OCI-LY7 (cell line): ENCODE data around the gene ITGAD.

Source experiments
- EZH2phosphoT487 ChIP-seq: fragments of 200-600 bp; sonication (generic); IDR thresholded peaks from 2 replicates; pipeline ENCODE4 v1.6.1; 2018; ENCODE audit warnings: low read depth, borderline replicate concordance, mild to moderate bottlenecking, mixed run types, antibody characterized with exemption, low read length, moderate library complexity, mixed read lengths
- TF ChIP-seq, protein P1 (sequence below): fragments of 200-600 bp; sonication (generic); conservative IDR thresholded peaks from 2 replicates; pipeline ENCODE4 v1.5.1; 2014; ENCODE audit warnings: mild to moderate bottlenecking, antibody characterized with exemption, low read length, moderate library complexity, mixed read lengths

GRCh38 chr16:31436221-31437045, 43.3 kb downstream of the ITGAD start:
- TF ChIP-seq, protein P1, sequence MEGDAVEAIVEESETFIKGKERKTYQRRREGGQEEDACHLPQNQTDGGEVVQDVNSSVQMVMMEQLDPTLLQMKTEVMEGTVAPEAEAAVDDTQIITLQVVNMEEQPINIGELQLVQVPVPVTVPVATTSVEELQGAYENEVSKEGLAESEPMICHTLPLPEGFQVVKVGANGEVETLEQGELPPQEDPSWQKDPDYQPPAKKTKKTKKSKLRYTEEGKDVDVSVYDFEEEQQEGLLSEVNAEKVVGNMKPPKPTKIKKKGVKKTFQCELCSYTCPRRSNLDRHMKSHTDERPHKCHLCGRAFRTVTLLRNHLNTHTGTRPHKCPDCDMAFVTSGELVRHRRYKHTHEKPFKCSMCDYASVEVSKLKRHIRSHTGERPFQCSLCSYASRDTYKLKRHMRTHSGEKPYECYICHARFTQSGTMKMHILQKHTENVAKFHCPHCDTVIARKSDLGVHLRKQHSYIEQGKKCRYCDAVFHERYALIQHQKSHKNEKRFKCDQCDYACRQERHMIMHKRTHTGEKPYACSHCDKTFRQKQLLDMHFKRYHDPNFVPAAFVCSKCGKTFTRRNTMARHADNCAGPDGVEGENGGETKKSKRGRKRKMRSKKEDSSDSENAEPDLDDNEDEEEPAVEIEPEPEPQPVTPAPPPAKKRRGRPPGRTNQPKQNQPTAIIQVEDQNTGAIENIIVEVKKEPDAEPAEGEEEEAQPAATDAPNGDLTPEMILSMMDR = no peak
- no peak for TF ChIP-seq EZH2phosphoT487
